ENCODE measurements around the gene FAM222A. TPM values are rescaled to one million over a fixed set of nuclear protein-coding genes. Genes with fewer than 3 reads are reported as not detected.
"Not testable (repeated sequence)": the region's sequence is repeated elsewhere in the genome, so short reads cannot be mapped to it uniquely, and the experiment has no call there.

The FAM222A gene
- total RNA-seq, 1 experiment from 2014 or later, result 3.1 TPM

GRCh38 chr12:109689426-109689825 is 24.2 kb upstream of the FAM222A start:
- no peaks in the 10 kb centered on the region for H3K4me1 ChIP-seq (replicated peaks; ENCODE audit: insufficient read depth)
- 0 out of 2 replicates have a peak, but pooled peaks cover 17% of the 10 kb centered on the region for H3K27me3 ChIP-seq (ENCODE audit: insufficient read depth, low read depth)
- no peaks in the 10 kb centered on the region for H3K9me2 ChIP-seq (ENCODE audit: insufficient read depth)
- no peaks in the 10 kb centered on the region for H3K9me3 ChIP-seq (ENCODE audit: insufficient read depth, low read depth)
- no peak overlapping the region for H3K4me2 ChIP-seq
- no peak for TF ChIP-seq CTCF (conservative IDR thresholded peaks at IDR 0.05)
- TF ChIP-seq EZH2 (IDR thresholded peaks at IDR 0.05; ENCODE audit: low read depth), result no peak
- no peak overlapping the region for H3K27ac ChIP-seq
- ChIA-PET POLR2A (ENCODE audit: unreplicated experiment) (no interaction called here), CTCF (no interaction called here)
- no peak overlapping the region for H2AFZ ChIP-seq
- no peaks in the 10 kb centered on the region for H3K36me3 ChIP-seq (ENCODE audit: low read depth)
- no peaks in the 10 kb centered on the region for H4K20me1 ChIP-seq (ENCODE audit: insufficient read depth)
- no peaks in the 10 kb centered on the region for H3K79me2 ChIP-seq (ENCODE audit: low read depth)
- peaks cover 6% of the 10 kb centered on the region; the same call in 1 of the 2 replicates for H3F3A ChIP-seq (ENCODE audit: insufficient read depth, low read depth)
- intact Hi-C loops (cut with micrococcal nuclease; ENCODE audit: unreplicated experiment), result no loop called here
- no peak overlapping the region for H3K4me3 ChIP-seq
- DNase-seq, result no peak
- no TSS peak for BruUV-seq (replicated peaks)

- intact Hi-C loops (cut with micrococcal nuclease; ENCODE audit: unreplicated experiment), result no loop called here
- no peak overlapping the region for H3K4me2 ChIP-seq
- no peaks in the 10 kb centered on the region for H4K20me1 ChIP-seq (ENCODE audit: insufficient read depth)
- no peaks in the 10 kb centered on the region for H3K9me2 ChIP-seq (ENCODE audit: insufficient read depth)
- BruUV-seq (replicated peaks), result no TSS peak
- H3K79me2 ChIP-seq (ENCODE audit: low read depth), result no peaks in the 10 kb centered on the region
- TF ChIP-seq EZH2 (IDR thresholded peaks at IDR 0.05; ENCODE audit: low read depth) (no peak), CTCF (conservative IDR thresholded peaks at IDR 0.05) (no peak)
- no peak for DNase-seq
- ChIA-PET POLR2A (ENCODE audit: unreplicated experiment) (no interaction called here), CTCF (no interaction called here)
- no peak overlapping the region for H3K4me3 ChIP-seq
- 0 out of 2 replicates have a peak, but pooled peaks cover 17% of the 10 kb centered on the region for H3K27me3 ChIP-seq (ENCODE audit: insufficient read depth, low read depth)
- no peaks in the 10 kb centered on the region for H3K9me3 ChIP-seq (ENCODE audit: insufficient read depth, low read depth)
- no peaks in the 10 kb centered on the region; the same call in 1 of the 2 replicates for H3K4me1 ChIP-seq (replicated peaks; ENCODE audit: insufficient read depth)
- no peaks in the 10 kb centered on the region for H3K36me3 ChIP-seq (ENCODE audit: low read depth)
- H2AFZ ChIP-seq, result no peak overlapping the region
- H3F3A ChIP-seq (ENCODE audit: insufficient read depth, low read depth), result peaks cover 6% of the 10 kb centered on the region; the same call in 1 of the 2 replicates
- H3K27ac ChIP-seq, result no peak overlapping the region
Observed at GRCh38 chr12:109693160-109693559, 20.5 kb upstream of the FAM222A start.

GRCh38 chr12:109693653-109694600 is 19.7 kb upstream of the FAM222A start:
- Histone ChIP-seq H3K4me1 (replicated peaks; ENCODE audit: insufficient read depth) (no peaks in the 10 kb centered on the region; the same call in 1 of the 2 replicates), H3K4me3 (no peak overlapping the region), H3K4me2 (no peak overlapping the region), H3K9me3 (ENCODE audit: insufficient read depth, low read depth) (no peaks in the 10 kb centered on the region), H3K79me2 (ENCODE audit: low read depth) (no peaks in the 10 kb centered on the region), H3K27me3 (ENCODE audit: insufficient read depth, low read depth) (0 out of 2 replicates have a peak, but pooled peaks cover 17% of the 10 kb centered on the region), H3K36me3 (ENCODE audit: low read depth) (no peaks in the 10 kb centered on the region), H3K9me2 (ENCODE audit: insufficient read depth) (no peaks in the 10 kb centered on the region), H3K27ac (no peak overlapping the region), H4K20me1 (ENCODE audit: insufficient read depth) (no peaks in the 10 kb centered on the region), H2AFZ (no peak overlapping the region), H3F3A (ENCODE audit: insufficient read depth, low read depth) (peaks cover 6% of the 10 kb centered on the region; the same call in 1 of the 2 replicates)
- POLR2A ChIA-PET (ENCODE audit: unreplicated experiment), result no interaction called here
- intact Hi-C loops (cut with micrococcal nuclease; ENCODE audit: unreplicated experiment), result no loop called here
- CTCF ChIA-PET, result interaction anchor here (0.6 kb wide), 1 partner anchor 192 kb away, joined by 19 read pairs; no protein-coding TSS in a partner anchor
- no TSS peak for BruUV-seq (replicated peaks)
- TF ChIP-seq EZH2 (IDR thresholded peaks at IDR 0.05; ENCODE audit: low read depth) (no peak), CTCF (conservative IDR thresholded peaks at IDR 0.05) (no peak)
- DNase-seq, result no peak

- H3K9me3 ChIP-seq (ENCODE audit: insufficient read depth, low read depth); H3K36me3 ChIP-seq (ENCODE audit: low read depth); H3K79me2 ChIP-seq (ENCODE audit: low read depth); H3K27ac ChIP-seq; DNase-seq; H3F3A ChIP-seq (ENCODE audit: insufficient read depth, low read depth); H4K20me1 ChIP-seq (ENCODE audit: insufficient read depth); H2AFZ ChIP-seq; H3K9me2 ChIP-seq (ENCODE audit: insufficient read depth); H3K4me3 ChIP-seq; CTCF ChIA-PET; H3K4me1 ChIP-seq (replicated peaks; ENCODE audit: insufficient read depth); POLR2A ChIA-PET (ENCODE audit: unreplicated experiment); BruUV-seq (replicated peaks); intact Hi-C loops (cut with micrococcal nuclease; ENCODE audit: unreplicated experiment); H3K4me2 ChIP-seq: not testable (repeated sequence)
- H3K27me3 ChIP-seq (ENCODE audit: insufficient read depth, low read depth), result 0 out of 2 replicates have a peak, but pooled peaks cover 17% of the 10 kb centered on the region
Observed at GRCh38 chr12:109694629-109695028, 19.0 kb upstream of the FAM222A start.

Data from PC-9 (cell line).